GM19395 (cell line): Measurements from ENCODE around the gene CUZD1.
"Not testable (repeated sequence)": the region's sequence is repeated elsewhere in the genome, so short reads cannot be mapped to it uniquely, and the experiment has no call there.

Experiments
- ATAC-seq: cut with Tn5 transposase; IDR thresholded peaks from one replicate; pipeline ENCODE4 v1.9.1; 2021; ENCODE audit warnings: mild to moderate bottlenecking, moderate library complexity; ENCODE audit not compliant: unreplicated experiment

Gene CUZD1, protein sequence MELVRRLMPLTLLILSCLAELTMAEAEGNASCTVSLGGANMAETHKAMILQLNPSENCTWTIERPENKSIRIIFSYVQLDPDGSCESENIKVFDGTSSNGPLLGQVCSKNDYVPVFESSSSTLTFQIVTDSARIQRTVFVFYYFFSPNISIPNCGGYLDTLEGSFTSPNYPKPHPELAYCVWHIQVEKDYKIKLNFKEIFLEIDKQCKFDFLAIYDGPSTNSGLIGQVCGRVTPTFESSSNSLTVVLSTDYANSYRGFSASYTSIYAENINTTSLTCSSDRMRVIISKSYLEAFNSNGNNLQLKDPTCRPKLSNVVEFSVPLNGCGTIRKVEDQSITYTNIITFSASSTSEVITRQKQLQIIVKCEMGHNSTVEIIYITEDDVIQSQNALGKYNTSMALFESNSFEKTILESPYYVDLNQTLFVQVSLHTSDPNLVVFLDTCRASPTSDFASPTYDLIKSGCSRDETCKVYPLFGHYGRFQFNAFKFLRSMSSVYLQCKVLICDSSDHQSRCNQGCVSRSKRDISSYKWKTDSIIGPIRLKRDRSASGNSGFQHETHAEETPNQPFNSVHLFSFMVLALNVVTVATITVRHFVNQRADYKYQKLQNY

DNA sequence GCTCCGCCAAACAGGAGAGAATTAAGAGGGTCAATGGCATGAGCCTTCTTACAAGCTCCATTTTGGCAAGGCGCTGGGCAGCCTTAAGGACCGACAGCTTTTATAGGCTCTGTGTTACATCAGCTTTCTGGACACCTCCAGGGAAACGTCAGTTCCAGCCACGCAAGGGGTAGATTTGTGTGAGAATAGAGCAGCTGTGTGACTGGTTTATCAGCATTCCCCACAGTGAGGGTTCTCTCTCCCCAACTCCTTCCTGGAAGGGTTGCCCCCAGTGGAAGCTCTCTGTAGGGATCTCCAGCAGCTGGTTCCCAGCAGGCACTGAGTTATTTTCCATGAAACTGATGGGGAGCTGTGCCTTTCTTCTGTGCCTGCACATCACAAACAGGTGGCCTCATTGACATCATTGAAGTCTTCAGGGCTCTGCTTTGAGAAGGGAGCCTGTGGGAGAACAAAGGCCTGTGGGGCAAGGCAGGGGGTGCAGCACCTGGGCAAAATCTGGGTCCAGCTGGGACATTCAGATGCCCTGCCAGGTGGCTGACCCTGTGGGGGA lies at the start of gene CUZD1:
Gene CUZD1 (minus strand): TSS at position 75 of the 550 bp plus-strand sequence. CDS start 14 bp downstream, at position 61.
- no peak for ATAC-seq

DNA sequence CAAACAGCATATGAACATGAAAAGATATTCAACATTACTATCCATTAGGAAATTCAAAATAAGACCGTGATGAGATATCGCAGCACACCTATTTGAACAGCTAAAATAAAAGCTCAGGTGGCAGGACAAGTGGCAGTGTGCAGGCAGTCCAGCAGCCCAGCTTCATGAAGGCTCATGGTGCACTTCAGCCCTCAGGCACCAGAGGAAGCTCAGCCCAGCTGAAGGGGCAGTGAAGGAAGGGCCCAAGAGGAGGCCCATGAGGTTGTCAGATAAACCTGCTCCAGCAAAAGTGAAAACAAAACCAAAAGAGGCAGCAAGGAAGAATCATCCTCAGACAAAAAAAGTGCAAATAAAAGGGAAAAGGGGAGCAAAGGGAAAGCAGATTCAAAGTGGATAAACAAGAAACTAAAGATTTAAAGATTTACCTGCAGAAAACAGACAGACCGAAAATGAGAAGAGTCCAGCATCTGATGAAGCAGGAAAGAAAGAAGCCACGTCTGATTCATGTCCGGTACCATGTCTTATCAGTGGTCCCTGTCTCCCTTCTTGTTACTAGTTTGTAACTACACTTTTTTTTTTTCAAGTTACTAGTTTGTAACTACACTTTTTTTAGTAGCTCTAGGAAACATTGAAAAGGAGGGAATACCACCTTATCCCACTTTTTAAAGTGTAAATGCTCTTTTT lies 48.7 kb upstream of the CUZD1 start:
- no peak for ATAC-seq

DNA sequence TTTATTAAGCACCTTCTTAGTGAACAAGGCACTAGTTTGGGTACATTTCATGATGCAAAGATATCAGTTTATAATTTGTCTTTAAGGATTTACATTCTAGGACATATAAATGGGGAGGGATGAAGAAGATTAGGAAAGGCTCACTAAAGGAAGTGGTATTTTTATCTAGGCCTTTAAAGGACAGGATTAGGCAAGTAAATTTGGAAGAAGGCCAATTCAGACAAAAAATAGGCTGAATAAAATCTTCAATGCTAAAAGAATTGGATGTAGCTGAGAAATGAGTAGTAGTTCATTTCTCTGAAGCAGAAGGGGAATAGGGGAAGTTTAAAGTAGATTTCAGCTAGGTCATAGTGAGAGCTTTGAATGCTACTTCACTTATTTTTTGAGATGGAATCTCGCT lies 38.5 kb upstream of the CUZD1 start:
- ATAC-seq: no peak

DNA sequence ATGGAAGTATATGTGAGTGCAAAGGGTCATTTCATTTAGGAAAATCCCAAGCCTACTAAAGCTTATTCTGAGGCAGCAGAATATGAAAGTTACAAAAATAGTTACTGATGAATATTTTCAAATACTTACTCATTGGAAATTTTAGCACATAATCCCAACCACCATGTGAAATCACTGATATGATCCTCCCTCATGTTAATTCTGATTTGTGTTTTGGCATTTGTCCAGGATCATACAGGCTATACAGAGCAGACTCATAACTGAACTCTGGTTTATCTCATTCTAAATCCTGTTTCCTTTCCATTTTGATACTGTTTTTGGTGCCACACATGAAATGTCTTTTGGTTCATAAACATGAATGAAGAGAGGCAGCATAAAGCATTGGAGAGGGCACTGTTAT lies 37.1 kb upstream of the CUZD1 start:
- no peak for ATAC-seq

DNA sequence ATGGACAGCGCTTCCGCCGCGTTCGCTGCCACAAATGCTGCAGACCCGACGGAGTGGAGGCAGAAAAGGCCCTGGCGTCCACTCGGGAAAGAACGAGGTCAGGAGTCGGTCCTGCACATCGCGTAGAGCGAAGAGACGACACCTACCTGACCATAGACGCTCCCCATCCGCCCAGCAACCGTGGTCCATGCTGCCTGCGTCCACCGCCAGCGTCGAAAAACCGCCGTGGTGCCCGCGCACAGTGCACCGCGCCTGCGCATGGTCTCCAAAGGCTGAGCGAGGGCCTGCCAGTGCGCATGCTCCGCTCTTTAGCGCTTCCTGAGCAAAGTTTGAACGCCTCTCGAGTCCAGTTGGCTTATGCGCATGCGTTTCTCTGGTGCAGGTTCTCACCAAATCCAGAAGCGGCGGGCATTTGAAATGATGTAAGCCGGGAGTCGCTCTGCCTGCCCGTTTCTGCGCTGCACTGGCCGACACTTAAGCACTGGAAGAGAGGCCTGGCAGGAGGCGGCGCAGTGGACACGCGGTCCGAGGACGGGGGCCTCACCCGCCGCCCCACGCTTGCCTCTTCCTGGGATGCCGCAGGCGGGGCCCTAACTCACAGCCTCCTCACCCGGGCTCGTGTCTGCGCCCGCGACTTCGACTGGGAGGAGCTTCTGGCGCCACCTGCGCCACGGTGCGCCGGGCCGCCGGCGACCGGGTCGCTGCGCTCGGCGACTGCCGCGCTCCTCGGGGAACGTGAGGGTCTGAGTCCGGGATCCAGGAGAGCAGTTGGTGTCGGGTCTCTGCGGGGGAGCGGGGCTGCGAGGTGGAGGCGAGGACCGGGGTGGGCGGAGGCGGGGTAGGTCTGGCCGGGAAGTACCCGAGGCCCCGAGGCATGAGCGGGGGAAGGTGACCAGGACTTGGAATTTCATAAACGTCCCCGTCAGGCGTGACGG lies 33.9 kb upstream of the CUZD1 start, which contains the start of gene FAM24B:
Gene FAM24B (minus strand): TSS at position 243 of the 935 bp plus-strand sequence. CDS start 29,066 bp downstream, outside the sequence.
- peak; percentile 88 for ATAC-seq

DNA sequence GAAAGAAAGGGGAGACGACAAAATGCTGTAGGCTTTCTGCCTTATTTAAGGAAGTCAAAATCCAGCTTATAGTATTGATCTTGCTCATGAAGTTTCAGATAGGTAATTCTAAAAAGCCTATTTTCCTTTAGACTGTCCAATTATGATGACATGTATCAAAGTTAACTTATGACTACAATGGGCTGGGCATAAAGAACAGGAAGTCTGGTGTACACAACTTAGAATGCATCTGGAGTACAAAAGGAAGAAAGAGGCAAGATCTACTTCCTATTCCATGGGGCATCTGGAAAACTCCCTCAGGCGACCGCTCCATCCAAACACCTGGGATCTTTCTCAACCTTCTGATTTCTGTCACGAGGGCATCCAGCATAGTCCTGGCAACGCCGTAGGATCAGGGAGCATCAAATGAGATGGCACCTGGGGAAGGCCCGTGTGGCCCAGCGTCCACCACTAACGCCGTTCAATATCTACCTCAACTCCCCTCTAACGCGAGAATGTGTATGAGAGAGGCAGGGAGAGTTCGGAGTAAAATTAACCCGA lies 33.2 kb upstream of the CUZD1 start:
- peak; percentile 5 for ATAC-seq

DNA sequence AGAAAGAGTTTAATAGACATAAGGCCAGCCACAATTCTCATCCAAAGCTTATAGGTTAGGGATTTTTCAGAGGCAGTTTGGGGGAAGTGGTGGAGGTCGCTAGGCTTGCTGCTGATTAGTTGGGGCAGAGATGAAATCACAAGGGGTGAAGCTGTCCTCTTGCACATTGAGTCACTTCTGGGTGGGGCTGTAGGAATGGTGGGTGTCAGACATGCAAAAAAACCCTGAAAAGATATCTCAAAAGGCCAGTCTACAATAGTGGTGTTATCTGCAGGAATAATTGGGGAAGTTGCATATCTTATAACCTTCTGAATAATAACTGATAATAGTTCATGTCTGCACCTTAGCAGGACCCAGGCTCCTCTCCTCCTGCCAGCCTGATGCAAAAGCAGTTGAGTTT lies 31.6 kb upstream of the CUZD1 start:
- ATAC-seq: no peak

DNA sequence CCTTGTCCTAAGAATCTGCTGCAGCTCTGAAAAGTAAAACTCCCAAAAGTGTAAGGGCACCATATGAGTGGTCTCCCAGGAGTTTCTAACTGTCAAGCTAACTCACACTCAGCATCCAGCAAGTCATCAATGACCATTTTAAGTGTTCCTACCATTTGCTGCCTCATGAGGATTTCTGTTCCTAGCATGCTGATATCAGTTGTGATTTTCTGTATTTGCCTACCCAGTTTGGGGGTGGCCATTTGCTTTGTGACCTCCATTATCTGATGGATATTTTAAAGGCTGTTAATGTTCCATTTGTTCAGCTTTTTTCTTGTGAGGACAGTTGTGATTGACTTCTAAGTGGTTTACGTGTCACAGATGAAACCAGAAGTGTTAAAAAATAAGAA lies 30.8 kb upstream of the CUZD1 start:
- no peak for ATAC-seq

DNA sequence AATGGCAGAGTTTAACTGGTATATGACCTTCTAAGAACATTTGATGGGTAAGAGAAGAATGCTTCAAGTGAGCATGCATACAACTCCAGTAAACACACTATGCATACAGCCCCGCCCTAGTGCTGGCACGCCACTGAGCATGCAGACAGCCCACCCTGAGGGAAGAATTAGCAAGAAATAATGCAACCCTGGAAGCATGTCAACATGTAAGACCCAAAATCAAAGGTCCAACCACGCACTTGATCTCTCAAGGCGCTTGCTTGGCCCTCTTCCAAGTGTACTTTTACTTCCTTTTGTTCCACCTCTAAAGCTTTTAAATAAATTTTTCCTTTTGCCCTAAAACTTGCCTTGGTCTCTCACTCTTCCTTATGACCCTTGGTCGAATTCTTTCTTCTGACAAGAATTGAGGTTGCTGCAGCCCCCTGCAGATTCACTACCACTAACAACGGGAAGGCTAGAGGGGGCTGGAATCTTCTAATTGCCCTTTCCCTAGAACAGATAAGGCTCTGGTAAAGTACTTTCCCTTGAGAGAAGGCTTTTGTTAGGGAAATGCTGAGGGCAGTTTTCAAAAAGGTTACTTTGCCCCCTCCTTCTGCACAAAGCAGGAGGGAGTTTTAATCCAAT lies 30.3 kb upstream of the CUZD1 start:
- ATAC-seq: no peak

DNA sequence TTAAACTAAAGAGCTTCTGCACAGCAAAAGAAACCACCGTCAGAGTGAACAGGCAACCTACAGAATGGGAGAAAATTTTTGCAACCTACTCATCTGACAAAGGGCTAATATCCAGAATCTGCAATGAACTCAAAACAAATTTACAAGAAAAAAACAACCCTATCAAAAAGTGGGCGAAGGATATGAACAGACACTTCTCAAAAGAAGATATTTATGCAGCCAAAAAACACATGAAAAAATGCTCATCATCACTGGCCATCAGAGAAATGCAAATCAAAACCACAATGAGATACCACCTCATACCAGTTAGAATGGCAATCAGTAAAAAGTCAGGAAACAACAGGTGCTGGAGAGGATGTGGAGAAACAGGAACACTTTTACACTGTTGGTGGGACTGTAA lies 26.3 kb upstream of the CUZD1 start:
- ATAC-seq: not testable (repeated sequence)

DNA sequence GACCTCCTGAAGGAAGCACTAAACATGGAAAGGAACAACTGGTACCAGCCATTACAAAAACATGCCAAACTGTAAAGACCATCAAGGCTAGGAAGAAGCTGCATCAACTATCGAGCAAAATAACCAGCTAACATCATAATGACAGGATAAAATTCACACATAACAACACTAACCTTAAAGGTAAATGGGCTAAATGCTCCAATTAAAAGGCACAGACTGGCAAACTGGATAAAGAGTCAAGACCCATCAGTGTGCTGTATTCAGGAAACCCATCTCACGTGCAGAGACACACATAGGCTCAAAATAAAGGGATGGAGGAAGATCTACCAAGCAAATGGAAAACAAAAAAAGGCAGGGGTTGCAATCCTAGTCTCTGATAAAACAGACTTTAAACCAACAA lies 23.1 kb upstream of the CUZD1 start:
- not testable (repeated sequence) for ATAC-seq

DNA sequence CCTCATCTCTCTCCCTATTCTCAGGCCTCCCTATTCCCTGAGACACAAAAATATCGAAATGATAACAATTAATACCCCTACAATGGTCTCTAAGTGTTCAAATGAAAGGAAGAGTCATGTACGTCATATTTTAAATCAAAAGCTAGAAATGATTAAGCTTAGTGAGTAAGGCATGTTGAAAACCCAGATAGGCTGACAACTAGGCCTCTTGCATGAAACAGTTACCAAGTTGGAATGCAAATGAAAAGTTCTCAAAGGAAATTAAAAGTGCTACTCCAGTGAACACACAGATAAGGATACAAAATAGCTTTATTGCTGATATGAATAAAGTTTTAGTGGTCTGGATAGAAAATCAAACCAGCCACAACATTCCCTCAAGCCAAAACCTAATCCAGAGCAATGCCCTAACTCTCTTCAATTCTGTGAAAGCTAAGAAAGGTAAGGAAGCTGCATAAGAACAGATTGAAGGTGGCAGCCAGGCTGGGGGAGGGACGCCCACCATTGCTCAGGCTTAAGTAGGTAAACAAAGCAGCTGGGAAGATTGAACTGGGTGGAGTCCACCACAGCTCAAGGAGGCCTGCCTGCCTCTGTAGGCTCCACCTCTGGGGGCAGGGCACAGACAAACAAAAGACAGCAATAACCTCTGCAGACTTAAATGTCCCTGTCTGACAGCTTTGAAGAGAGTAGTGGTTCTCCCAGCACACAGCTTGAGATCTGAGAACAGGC lies 21.3 kb upstream of the CUZD1 start:
- ATAC-seq: not testable (repeated sequence)

DNA sequence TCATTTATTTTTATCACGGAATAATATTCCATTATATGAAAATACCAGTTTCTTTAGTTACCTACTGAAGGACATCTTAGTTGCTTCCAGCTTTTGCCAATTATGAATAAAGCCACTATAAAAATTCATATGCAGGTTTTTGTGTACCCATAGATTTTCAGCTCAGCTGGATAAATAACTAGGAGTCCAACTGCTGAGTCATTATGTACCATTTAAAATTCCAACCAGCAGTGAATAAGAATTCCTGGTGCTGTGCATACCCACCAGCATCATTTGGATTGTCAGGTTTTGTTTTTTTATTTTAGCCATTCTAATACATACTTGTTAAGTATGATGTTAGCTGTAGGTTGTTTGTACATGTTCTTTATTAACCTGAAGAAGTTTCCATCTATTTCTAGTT lies 19.2 kb upstream of the CUZD1 start:
- no peak for ATAC-seq

DNA sequence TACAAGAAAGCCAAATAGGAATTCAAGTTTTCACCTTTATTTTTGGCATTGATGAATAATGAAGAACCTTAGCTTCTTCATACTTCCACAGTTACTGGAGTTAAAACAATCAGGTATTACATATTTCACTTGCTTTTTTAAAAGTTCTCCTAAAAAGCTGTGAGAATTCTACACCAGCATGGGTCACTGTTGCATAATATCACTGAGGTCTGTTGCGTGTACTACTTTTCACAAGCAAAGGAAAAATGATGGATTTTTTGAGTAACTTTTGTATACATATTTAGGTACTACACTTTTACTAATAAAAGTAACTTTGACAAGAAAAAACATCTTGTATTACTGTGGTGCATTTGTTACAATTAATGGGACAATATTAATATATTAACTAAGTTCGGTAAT lies 18.5 kb upstream of the CUZD1 start:
- ATAC-seq: no peak

DNA sequence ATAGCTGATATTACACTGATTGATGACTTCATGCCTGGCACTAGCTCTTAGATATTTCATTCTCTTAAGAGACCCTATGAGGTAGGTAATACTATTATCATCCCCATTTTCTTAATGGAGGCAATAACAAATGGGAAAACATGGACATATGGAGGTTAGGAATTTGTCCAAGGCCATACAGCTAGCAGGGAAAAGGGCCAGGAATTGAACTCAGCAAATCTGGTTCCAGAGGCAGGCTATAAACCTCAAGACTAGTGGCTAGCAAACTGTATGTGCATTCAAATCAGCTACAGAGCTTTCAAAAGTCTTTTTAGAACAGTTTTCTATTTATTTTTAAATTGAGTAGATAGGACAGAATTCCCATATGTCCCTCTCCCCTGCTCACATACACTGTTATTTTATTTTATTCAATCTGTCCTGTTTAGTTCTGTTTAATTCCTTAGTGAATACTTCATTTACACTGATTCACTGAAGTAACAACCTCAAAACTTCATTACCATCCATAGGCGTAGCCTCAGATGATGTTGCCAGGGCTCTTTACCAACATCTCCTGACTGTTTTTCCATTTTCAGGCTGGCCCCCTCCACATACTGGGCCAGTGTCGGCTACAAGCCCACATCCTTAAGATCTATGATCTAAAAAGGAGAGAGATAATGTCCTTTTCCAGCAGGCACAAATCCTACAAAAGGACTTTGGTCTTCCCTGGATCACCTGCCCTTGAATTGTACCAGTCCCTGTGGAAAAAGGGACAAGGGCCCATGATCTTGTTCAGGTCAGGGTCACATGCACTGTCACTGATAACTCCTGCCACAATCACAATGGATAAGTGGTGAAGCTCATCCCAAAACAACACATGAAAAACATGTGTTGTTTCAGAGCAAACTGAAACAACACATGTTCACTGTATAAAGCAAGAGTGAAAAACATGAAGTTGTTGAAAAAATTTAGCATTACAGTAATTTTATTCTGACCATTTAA lies 17.8 kb upstream of the CUZD1 start:
- ATAC-seq: no peak

DNA sequence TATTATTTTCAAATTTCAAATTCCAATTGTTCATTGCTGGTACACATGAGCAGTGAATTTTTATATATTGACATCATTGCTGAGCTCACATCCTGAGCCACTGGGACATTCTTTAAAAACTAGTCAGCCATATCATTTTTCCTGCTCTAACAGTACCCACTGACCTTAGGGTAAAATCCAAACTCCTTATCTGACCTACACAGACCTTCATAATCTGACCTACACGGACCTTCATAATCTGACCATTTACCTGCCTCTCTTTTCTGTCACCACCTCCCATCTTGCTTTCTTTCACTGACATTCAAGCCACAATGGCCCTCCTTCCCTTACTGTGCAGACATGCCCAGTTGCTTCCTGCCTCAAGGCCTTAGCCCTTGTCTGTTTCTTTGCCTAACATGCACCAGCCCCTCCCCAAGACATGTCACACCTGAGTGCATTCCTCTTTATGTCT lies 16.1 kb upstream of the CUZD1 start:
- no peak for ATAC-seq

DNA sequence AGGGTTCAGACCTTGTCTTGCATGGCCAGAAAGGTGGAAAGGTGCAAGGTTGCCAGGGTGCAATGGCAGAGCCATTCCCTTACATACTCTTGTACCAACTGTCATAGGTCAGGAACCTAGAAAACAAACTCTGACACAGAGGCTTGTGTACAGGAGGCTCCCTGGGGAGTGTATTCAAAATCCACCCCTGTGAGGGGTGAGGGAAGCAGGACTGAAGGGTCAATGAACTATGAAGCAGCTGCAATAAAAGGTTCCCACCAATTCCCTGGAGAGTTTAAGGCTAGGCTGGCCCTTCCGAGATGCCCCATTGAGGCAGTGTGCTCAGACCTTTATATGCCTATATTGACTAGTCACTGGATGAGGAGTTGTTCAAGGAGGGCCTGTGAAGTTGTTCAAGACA lies 13.9 kb upstream of the CUZD1 start:
- ATAC-seq: no peak

DNA sequence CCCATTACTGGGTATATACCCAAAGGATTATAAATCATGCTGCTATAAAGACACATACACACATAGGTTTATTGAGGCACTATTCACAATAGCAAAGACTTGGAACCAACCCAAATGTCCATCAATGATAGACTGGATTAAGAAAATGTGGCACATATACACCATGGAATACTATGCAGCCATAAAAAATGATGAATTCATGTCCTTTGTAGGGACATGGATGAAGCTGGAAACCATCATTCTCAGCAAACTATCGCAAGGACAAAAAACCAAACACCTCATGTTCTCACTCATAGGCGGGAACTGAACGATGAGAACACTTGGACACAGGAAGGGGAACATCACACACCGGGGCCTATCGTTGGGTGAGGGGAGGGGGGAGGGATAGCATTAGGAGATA lies 12.4 kb upstream of the CUZD1 start:
- ATAC-seq: not testable (repeated sequence)
